Activated T-cell treated with anti-CD3 and anti-CD28 coated beads for 4 hours (primary cell): Measurements from ENCODE around the gene SUPT20HL1.
"Not testable (repeated sequence)": the region's sequence is repeated elsewhere in the genome, so short reads cannot be mapped to it uniquely, and the experiment has no call there.

Source experiments
- DNase-seq: peaks from one replicate; pipeline ENCODE4 v3.0.0-alpha.2; 2020

The SUPT20HL1 gene

GRCh38 chrX:24360272-24360671 is at the start of gene SUPT20HL1:
SUPT20HL1 (plus strand) TSS chrX:24360639; CDS start chrX:24362761, 2,122 bp downstream.
- DNase-seq: no peak

DNA sequence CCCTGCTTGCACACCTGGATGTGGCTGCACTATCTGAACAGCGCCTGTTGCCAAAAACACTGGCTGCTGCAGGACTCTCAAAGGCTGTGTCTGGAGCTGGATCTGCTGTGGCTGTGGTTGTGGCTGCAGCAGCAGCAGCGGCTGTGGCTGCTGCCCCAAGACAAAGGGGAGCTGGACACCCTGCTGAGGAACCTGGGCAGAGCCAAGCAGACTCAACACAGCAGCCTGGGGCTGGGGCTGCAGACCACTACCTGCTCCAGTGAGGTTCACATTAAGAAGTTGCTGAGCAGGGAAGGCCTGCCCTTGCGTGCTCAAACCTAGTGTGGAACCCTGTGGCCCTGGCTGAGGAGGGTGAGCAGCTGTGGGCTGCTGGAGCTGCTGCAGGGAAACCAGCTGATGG is 49.5 kb upstream of the SUPT20HL1 start:
- DNase-seq: not testable (repeated sequence)

DNA sequence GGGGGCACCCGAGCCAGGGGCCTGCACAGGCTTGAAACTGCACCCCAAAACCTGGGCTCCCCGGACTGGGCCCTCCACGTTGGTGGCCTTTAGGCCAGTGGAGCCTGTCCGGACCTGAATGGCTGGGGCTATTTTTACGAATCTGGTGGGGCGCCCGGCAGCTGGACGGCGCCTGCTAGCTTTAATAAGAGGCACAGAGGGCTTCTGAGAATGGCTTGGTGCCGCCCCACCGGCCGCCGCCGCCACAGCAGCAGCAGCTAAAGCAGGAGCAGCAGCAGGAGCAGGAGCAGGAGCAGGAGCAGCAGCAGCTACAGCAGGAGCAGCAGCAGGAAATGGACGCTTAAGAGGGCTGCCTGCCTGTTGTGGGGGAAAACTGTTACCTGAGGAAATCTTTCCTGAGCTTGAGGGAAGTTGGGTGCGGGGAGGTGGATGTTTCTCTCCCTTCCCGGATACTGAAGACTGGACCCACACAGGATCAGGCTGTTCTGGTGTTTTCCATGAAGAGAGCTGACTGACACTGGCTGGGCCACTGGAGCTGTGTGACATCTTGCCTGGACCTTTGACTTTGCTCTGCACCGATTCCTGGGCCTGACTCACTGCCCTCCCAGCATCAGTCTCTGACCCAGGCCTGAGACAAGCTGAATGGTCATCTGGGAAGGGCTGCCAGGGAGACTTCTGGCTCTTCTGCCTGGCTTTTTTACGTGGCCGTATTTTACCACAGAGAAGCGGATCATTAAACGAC is 48.8 kb upstream of the SUPT20HL1 start:
- DNase-seq: not testable (repeated sequence)

DNA sequence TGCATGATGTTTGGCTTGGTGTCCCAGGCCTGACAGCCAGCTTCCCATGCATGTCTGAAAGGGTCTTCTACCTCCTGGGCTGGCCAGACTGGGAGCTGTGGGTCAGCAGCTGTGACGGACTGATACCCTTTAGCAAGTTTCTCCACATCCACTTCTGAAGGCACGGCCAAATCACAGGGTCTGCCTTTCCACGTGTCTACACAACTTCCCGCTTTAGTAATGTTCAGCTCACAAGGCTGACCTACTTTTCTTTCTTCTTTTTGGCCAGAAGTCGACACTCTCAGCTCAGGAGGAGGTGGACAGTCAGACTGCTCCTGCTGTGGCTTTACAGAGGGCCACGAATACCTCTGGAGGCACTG is 48.2 kb upstream of the SUPT20HL1 start:
- DNase-seq: not testable (repeated sequence)

DNA sequence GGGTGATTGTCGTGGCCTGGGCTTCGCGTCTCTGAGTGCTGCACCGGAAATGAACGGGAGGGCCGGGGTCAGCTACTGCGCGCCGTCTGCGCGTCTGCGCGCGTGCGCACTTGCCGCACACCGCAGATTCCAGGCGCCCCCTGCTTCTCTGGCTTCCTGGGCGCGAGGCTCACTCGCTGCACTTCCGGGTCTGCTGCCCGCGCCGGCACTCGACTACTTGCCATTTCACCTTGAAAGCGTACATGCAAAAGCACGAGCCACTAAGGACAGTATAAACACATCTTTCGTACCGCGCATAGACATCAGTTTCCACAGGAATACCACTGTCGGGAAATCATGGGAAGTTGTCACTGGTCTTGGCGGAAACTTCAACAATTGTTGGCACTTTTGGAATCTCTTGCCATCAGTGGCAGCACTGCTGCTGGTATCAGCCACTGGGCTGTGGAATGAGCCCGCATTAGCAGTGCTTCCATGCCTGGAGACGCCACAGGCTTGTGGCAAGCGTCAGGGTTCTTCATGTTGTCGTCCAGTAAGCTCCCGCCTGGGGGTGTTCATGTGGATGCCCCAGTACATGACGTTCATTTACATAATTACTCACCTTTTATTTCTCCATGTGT is 46.3 kb upstream of the SUPT20HL1 start, which contains the start of gene SUPT20HL2:
Gene SUPT20HL2, minus strand, starts transcription at position 51 of the 617 bp plus-strand sequence. CDS start 754 bp downstream, outside the sequence.
- DNase-seq: no peak

- DNase-seq: no peak
Measured at GRCh38 chrX:24316111-24316510, 44.3 kb upstream of the SUPT20HL1 start.

DNA sequence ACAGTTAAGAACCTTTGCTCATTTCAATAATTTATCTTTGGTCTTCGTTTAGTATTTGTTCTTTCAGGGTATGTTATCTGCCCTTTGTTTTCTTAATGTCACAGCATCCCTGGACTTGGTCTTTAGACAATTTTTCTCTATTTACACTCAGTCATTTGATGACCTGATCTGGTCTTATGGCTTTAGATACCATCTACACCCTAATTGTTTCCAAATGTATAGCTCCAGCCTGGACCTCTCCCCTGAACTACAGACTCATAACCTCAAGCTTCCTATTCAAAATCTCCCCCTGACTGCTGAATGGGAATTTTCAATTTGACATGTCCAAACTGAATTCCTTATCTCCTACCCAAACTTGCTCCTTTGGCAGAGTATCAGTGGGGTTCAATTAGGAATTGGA is 42.9 kb upstream of the SUPT20HL1 start:
- DNase-seq: no peak

- no peak for DNase-seq
Measured at GRCh38 chrX:24321741-24322395, 38.6 kb upstream of the SUPT20HL1 start.

DNA sequence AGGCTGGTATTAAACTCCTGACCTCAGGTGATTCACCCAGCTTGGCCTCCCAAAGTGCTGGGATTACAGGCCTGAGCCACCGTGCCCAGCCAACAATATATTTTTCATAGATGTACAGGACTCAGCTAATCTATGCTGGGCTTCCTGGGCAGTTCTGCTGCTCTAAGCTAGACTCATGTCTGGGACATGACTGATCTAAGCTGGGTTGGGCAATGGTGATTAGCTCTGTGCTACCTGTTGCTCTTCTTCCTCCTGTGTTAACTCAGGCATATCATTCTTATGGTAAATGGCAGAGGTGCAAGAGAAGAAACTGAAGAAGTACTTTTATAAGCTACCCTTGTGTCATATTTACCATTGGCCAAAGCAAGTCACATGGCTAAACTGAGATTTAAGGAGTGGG is 35.2 kb upstream of the SUPT20HL1 start:
- no peak for DNase-seq

DNA sequence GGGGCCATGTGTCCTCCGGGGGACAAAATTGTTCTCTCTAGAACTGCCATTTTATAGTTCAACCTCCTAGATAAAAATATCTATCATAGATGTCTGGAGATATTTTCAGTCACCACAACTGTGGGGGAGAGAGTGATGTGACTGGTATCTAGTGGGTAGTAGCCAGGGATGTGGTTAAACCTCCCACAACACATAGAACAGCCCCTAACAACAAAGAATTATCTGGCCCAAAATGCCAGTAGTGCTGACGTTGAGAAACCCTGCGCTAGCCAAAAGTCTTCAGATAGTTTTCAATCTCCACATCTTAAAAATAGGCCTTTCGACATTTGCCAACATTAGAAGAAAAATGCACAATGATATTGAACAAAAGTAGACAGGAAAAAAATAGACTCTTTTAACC is 27.6 kb upstream of the SUPT20HL1 start:
- no peak for DNase-seq

DNA sequence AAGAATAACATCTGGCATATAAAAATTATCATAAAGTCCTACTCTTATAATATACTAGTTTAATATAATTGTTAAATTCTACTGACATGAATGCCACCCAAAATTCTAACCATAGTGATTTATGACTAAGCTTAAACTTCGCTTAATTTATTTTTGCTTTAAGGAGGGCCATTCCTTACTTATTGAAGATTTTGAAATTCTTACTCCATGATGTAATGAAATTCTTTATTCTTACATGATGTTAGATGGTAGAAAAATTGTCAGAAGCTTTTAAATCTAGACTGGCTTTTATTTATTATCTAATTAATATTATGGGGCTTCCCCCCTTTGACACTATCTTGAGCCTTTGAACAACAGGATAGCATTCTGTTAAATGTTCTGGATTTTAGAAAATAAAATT is 27.1 kb upstream of the SUPT20HL1 start:
- DNase-seq: no peak

DNA sequence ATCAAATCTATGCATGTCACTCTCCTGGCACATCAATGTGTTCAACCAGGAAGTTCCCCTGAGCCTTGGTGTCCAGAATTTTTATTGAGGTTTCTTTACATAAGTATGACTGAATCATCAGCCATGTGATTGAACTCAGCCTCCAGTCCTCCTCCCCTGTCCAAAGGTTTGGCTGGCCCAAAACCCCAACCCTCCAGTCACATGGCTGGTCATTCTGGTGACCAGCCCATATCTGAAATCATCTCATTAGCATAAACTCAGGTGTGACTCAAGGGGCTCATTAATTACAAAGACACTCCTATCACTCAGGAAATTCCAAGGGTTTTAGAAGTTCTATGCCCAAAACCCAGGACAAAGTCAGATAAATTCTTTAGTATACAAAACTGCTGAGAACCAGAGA is 26.0 kb upstream of the SUPT20HL1 start:
- no peak for DNase-seq

DNA sequence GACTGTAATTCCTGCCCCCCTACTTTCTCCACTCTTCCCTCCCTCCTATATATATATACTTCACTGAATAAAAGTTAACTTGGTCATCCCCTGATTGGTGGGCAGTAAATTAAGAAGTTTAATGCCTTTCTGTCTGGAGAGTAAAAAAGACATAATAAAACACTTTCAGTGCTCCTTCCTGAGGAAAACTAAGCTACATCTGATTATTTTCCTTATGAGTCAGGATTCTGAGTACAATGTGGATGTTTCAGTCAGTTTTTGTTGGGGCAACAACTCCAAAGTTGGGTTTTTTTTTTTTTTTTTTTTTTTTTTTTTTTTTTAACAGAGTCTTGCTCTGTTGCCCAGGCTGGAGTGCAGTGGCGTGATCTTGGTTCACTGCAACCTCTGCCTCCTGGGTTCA is 24.6 kb upstream of the SUPT20HL1 start:
- DNase-seq: no peak

DNA sequence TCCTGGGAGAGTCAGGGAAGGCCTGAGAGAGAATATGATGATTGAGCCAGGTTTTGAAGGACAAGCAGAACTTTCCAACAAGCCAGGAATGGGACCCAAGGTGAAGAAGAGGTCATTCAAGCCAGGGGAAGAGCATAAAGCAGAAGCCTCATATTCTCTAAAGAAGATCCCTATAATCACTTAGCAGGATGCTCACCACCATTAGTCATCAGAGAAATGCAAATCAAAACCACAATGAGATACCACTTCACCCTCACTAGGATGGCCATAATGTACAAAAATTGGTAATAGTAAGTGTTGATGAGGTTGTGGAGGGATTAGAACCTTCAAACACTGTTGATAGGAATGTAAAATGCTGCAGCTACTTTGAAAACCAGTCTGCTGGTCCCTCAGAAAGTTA is 20.5 kb upstream of the SUPT20HL1 start:
- no peak for DNase-seq

GRCh38 chrX:24340501-24340900 is 19.9 kb upstream of the SUPT20HL1 start:
- DNase-seq: no peak

- no peak for DNase-seq
Measured at GRCh38 chrX:24341795-24342194, 18.6 kb upstream of the SUPT20HL1 start.

DNA sequence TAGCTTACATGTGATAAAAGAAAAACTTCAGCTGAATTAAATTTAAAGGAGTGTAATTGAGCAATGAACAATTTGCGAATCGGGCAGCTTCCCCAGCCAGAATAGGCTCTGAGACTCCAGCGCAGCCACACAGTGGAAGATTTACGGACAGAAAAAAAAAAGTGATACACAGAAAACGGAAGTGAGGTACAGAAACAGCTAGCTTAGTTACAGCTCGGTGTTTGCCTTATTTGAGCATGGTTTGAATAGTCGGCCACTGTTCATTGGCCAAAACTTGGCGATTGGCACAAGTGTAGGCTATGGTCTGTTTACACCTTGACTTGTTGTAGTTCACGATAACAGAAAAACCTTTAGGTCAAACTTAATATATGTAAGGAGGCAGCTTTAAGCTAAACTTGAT is 16.7 kb upstream of the SUPT20HL1 start:
- no peak for DNase-seq

- DNase-seq: no peak
Measured at GRCh38 chrX:24347881-24348280, 12.6 kb upstream of the SUPT20HL1 start.

DNA sequence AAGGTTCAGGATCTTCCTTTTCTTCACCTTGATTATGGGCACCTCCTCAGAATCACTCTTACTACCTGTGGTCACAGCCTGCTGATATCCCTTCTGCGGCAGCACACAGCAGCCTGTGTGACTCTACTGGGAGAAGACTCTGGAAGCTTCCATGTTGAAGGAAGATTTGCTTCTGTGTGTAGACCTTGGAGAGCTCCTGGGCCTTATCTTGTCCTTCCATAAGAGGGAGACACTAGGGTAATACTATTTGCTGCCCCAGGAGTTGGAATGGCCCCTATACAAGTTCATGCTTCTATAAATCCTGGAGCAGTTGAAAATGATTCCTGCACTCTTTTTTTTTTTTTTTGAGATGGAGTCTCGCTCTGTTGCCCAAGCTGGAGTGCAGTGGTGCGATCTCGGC is 10.2 kb upstream of the SUPT20HL1 start:
- no peak for DNase-seq

- no peak for DNase-seq
Measured at GRCh38 chrX:24355095-24355494, 5.3 kb upstream of the SUPT20HL1 start.

DNA sequence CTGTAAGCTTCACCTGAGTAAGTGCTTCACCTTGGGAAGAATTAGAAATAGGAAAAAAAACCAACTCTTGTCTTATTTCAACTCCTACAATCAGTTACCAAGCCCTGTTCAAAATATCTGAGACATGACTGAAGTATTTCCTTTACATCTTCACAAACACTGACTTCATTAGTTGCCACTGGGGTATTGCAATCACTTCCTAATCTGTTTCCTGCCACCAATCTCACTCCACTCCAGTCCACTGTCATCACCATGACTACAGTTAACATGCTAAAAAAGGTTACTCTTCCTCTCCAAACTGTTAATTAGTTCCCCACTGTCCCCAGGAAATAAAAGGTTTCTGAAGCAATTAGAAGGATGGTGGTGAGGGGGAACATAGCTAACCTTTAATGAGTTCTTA is 3.3 kb upstream of the SUPT20HL1 start:
- no peak for DNase-seq

- DNase-seq: not testable (repeated sequence)
Measured at GRCh38 chrX:24362089-24362745, 1.8 kb downstream of the SUPT20HL1 start.

GRCh38 chrX:24363432-24364181 is 3.2 kb downstream of the SUPT20HL1 start:
- not testable (repeated sequence) for DNase-seq
